ENCODE data around the gene CAMK1D. TPM values are rescaled to one million over a fixed set of nuclear protein-coding genes. Genes with fewer than 3 reads are reported as not detected.

CAMK1D gene
- total and polyA plus RNA-seq, 2 donors (not counting 3 experiments of a cell fraction or from before 2014, with no cell fraction given) = 0.37 to 4.2 TPM

GRCh38 chr10:12541446-12542067, 192.2 kb downstream of the CAMK1D start:
- Histone ChIP-seq H3K27me3 (ENCODE audit: control insufficient read depth in 2 of 2, insufficient read depth in 2 of 2, low read length in 2 of 2) (no peaks in the 10 kb centered on the region), H3K36me3 (ENCODE audit: control insufficient read depth in 2 of 2, extremely low read depth in 1 of 2, insufficient read depth in 2 of 2, low read length in 2 of 2) (no peaks in the 10 kb centered on the region), H3K4me1 (ENCODE audit: control insufficient read depth, extremely low read depth, insufficient read depth, low read length) (no peaks in the 10 kb centered on the region), H3K9me1 (replicated peaks; ENCODE audit: control insufficient read depth, extremely low read depth, insufficient read depth, low read length) (no peaks in the 10 kb centered on the region), H3K27ac (ENCODE audit: insufficient read depth, low read depth, low read length) (no peak overlapping the region), H3K4me3 (replicated peaks in 1 of 3; ENCODE audit: insufficient read depth in 1 of 3, low read depth in 1 of 3, low read length in 3 of 3) (no peak overlapping the region), H2AFZ (ENCODE audit: low read depth, low read length) (no peak overlapping the region), H3K9ac (replicated peaks; ENCODE audit: extremely low read depth, insufficient read depth, low read length) (no peak overlapping the region), H3K79me2 (ENCODE audit: control insufficient read depth, insufficient read depth, low read length) (no peaks in the 10 kb centered on the region), H3K4me2 (ENCODE audit: insufficient read depth, low read length) (no peak overlapping the region), H4K20me1 (replicated peaks; ENCODE audit: control insufficient read depth, extremely low read depth, insufficient read depth, low read length) (no peaks in the 10 kb centered on the region), H3K9me3 (replicated peaks; ENCODE audit: control insufficient read depth, insufficient read depth, low read length) (no peaks in the 10 kb centered on the region)
- ChIA-PET CTCF (interaction anchor here (1.0 to 1.2 kb wide), 2 partner anchors 55 to 115 kb away, joined by 3 read pairs; no protein-coding TSS in a partner anchor), POLR2A (no interaction called here)
- intact Hi-C loops (cut with micrococcal nuclease) = no loop called here
- DNase-seq (ENCODE audit: low read depth, low spot score) (no peak), FAIRE-seq (no peak)
- TF ChIP-seq POLR2AphosphoS5 (IDR thresholded peaks at IDR 0.05; ENCODE audit: insufficient read depth, low read depth, low read length) (no peak), MYC (IDR thresholded peaks at IDR 0.05; ENCODE audit: low read depth, low read length) (no peak), EZH2 (IDR thresholded peaks at IDR 0.05; ENCODE audit: borderline replicate concordance, low read depth, low read length, severe bottlenecking) (no peak), FOS (IDR thresholded peaks at IDR 0.05; ENCODE audit: borderline replicate concordance, insufficient read depth, low read length) (no peak), POLR2A (IDR thresholded peaks at IDR 0.05; ENCODE audit: low read depth, low read length) (no peak), GATA2 (IDR thresholded peaks at IDR 0.05; ENCODE audit: insufficient read depth, insufficient read length, low read depth, low read length) (no peak), JUN (IDR thresholded peaks at IDR 0.05; ENCODE audit: borderline replicate concordance, insufficient read depth, insufficient read length, low read depth) (no peak)
- TF ChIP-seq, protein P1, sequence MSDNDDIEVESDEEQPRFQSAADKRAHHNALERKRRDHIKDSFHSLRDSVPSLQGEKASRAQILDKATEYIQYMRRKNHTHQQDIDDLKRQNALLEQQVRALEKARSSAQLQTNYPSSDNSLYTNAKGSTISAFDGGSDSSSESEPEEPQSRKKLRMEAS (IDR thresholded peaks at IDR 0.05; ENCODE audit: insufficient read depth, insufficient read length) = no peak
- TF ChIP-seq, protein P2, sequence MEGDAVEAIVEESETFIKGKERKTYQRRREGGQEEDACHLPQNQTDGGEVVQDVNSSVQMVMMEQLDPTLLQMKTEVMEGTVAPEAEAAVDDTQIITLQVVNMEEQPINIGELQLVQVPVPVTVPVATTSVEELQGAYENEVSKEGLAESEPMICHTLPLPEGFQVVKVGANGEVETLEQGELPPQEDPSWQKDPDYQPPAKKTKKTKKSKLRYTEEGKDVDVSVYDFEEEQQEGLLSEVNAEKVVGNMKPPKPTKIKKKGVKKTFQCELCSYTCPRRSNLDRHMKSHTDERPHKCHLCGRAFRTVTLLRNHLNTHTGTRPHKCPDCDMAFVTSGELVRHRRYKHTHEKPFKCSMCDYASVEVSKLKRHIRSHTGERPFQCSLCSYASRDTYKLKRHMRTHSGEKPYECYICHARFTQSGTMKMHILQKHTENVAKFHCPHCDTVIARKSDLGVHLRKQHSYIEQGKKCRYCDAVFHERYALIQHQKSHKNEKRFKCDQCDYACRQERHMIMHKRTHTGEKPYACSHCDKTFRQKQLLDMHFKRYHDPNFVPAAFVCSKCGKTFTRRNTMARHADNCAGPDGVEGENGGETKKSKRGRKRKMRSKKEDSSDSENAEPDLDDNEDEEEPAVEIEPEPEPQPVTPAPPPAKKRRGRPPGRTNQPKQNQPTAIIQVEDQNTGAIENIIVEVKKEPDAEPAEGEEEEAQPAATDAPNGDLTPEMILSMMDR (IDR thresholded peaks at IDR 0.05; ENCODE audit: extremely low read depth in 1 of 2, insufficient read depth in 1 of 2, low read depth in 1 of 2, low read length in 2 of 2) = no peak
- no TSS peak for BruUV-seq (replicated peaks)
- dilution Hi-C loops (cut with MboI; ENCODE audit: extremely low pct_ligation_motif_present, low sequenced_read_pairs) = no loop called here

Data from endothelial cell of umbilical vein (primary cell).